Immature natural killer cell (primary cell): Measurements from ENCODE around the gene DNAI1. TPM values are rescaled to one million over a fixed set of nuclear protein-coding genes. Genes with fewer than 3 reads are reported as not detected.
"Not testable (repeated sequence)": the region's sequence is repeated elsewhere in the genome, so short reads cannot be mapped to it uniquely, and the experiment has no call there.

Experiments used
- DNase-seq, 3 donors: peaks; one replicate each; pipeline ENCODE4 v3.0.0; 2022; ENCODE audit warnings: mixed read lengths in 1 of 3
- H3K27ac Mint-ChIP-seq, 6 donors: one replicate each; pipeline ENCODE4 v1.8.0; 2020; ENCODE audit warnings: mixed read lengths in 6 of 6, mild to moderate bottlenecking in 5 of 6, inconsistent platforms in 4 of 6, moderate library complexity in 3 of 6
- H3K27me3 Mint-ChIP-seq, 3 donors: one replicate each; pipeline ENCODE4 v1.8.0; 2020 to 2021; ENCODE audit warnings: low read depth in 3 of 3, mild to moderate bottlenecking in 3 of 3, mixed read lengths in 3 of 3, moderate library complexity in 3 of 3, inconsistent platforms in 1 of 3
- H3K36me3 Mint-ChIP-seq, 3 donors: one replicate each; pipeline ENCODE4 v1.8.0; 2020; ENCODE audit warnings: mixed read lengths in 3 of 3, inconsistent platforms in 2 of 3, mild to moderate bottlenecking in 2 of 3
- H3K4me1 Mint-ChIP-seq, 2 donors: one replicate each; pipeline ENCODE4 v1.8.0; 2020; ENCODE audit warnings: inconsistent platforms in 2 of 2, mild to moderate bottlenecking in 2 of 2, mixed read lengths in 2 of 2, moderate library complexity in 1 of 2
- H3K4me3 Mint-ChIP-seq, 5 donors: one replicate each; pipeline ENCODE4 v1.8.0; 2020; ENCODE audit warnings: mild to moderate bottlenecking in 5 of 5, mixed read lengths in 5 of 5, inconsistent platforms in 3 of 5, moderate library complexity in 3 of 5
- H3K9me3 Mint-ChIP-seq, 6 donors: one replicate each; pipeline ENCODE4 v1.8.0; 2020; ENCODE audit warnings: mild to moderate bottlenecking in 6 of 6, mixed read lengths in 6 of 6, inconsistent platforms in 4 of 6, moderate library complexity in 3 of 6
- polyA plus RNA-seq, 3 donors: library from polyadenylated mRNA; unstranded; fragments of 300-500 nt; fragmentation: Illumina TruSeq; gene quantifications; one replicate each; pipeline ENCODE4 v1.2.3, GENCODE V29; 2021

Gene DNAI1
- polyA plus RNA-seq, 3 donors from 2014 or later: not detected

- not testable (repeated sequence) for DNase-seq, H3K4me3 Mint-ChIP-seq, H3K9me3 Mint-ChIP-seq, H3K27ac Mint-ChIP-seq, H3K36me3 Mint-ChIP-seq, H3K4me1 Mint-ChIP-seq
- H3K27me3 Mint-ChIP-seq: peaks cover 5 to 18% (median 16%) of the 10 kb centered on the region in 3 donors
Observed at GRCh38 chr9:34532041-34532440, 73.4 kb downstream of the DNAI1 start.

- Mint-ChIP-seq H3K4me1 (no peaks in the 10 kb centered on the region), H3K27ac (no peak overlapping the region), H3K36me3 (peaks cover 0 to 3% (median 0%) of the 10 kb centered on the region in 3 donors), H3K27me3 (peaks cover 8 to 20% (median 11%) of the 10 kb centered on the region in 3 donors), H3K9me3 (no peaks in the 10 kb centered on the region), H3K4me3 (no peak overlapping the region)
- no peak for DNase-seq
Observed at GRCh38 chr9:34536685-34537084, 78.1 kb downstream of the DNAI1 start.

GRCh38 chr9:34540827-34541226 lies 82.2 kb downstream of the DNAI1 start:
- DNase-seq: no peak
- no peaks in the 10 kb centered on the region for H3K4me1 Mint-ChIP-seq
- H3K27me3 Mint-ChIP-seq: peaks cover 2 to 7% (median 3%) of the 10 kb centered on the region in 3 donors
- no peaks in the 10 kb centered on the region for H3K9me3 Mint-ChIP-seq
- H3K36me3 Mint-ChIP-seq: peaks cover 0 to 3% (median 0%) of the 10 kb centered on the region in 3 donors
- H3K4me3 Mint-ChIP-seq: no peak overlapping the region
- H3K27ac Mint-ChIP-seq: no peak overlapping the region

GRCh38 chr9:34541540-34541939 lies 82.9 kb downstream of the DNAI1 start:
- no peak overlapping the region for H3K4me3 Mint-ChIP-seq
- H3K27ac Mint-ChIP-seq: no peak overlapping the region

GRCh38 chr9:34544035-34544434 lies 85.4 kb downstream of the DNAI1 start:
- H3K27me3 Mint-ChIP-seq: peaks cover under 1 to 10% (median 7%) of the 10 kb centered on the region in 3 donors
- no peaks in the 10 kb centered on the region for H3K4me1 Mint-ChIP-seq
- H3K9me3 Mint-ChIP-seq: no peaks in the 10 kb centered on the region
- H3K27ac Mint-ChIP-seq: no peak overlapping the region
- H3K36me3 Mint-ChIP-seq: no peaks in the 10 kb centered on the region
- DNase-seq: no peak
- no peak overlapping the region for H3K4me3 Mint-ChIP-seq

More at GRCh38 chr9:34541540-34541939, 82.9 kb downstream of the DNAI1 start:
- no peak for DNase-seq
- H3K36me3 Mint-ChIP-seq: peaks cover 0 to 3% (median 0%) of the 10 kb centered on the region in 3 donors
- H3K27me3 Mint-ChIP-seq: peaks cover 3 to 7% (median 4%) of the 10 kb centered on the region in 3 donors
- no peaks in the 10 kb centered on the region for H3K9me3 Mint-ChIP-seq
- no peaks in the 10 kb centered on the region for H3K4me1 Mint-ChIP-seq

- no peaks in the 10 kb centered on the region for H3K9me3 Mint-ChIP-seq
Observed at GRCh38 chr9:34545497-34545896, 86.9 kb downstream of the DNAI1 start.

GRCh38 chr9:34546102-34546833 lies 87.7 kb downstream of the DNAI1 start:
- Mint-ChIP-seq H3K4me3 (no peak overlapping the region), H3K36me3 (no peaks in the 10 kb centered on the region), H3K9me3 (no peaks in the 10 kb centered on the region), H3K27ac (no peak overlapping the region), H3K27me3 (peaks cover 0 to 7% (median 6%) of the 10 kb centered on the region in 3 donors), H3K4me1 (no peaks in the 10 kb centered on the region)
- DNase-seq: no peak

More at GRCh38 chr9:34545497-34545896, 86.9 kb downstream of the DNAI1 start:
- no peaks in the 10 kb centered on the region for H3K4me1 Mint-ChIP-seq
- no peak overlapping the region for H3K4me3 Mint-ChIP-seq
- peaks cover 0 to 7% (median 6%) of the 10 kb centered on the region in 3 donors for H3K27me3 Mint-ChIP-seq
- no peak for DNase-seq
- no peaks in the 10 kb centered on the region for H3K36me3 Mint-ChIP-seq
- H3K27ac Mint-ChIP-seq: no peak overlapping the region

- peak; percentile 9 to 17 (median 13) for DNase-seq
- Mint-ChIP-seq H3K36me3 (no peaks in the 10 kb centered on the region), H3K27me3 (peaks cover 0 to 7% (median 6%) of the 10 kb centered on the region in 3 donors), H3K4me3 (no peak overlapping the region), H3K4me1 (no peaks in the 10 kb centered on the region), H3K27ac (no peak overlapping the region), H3K9me3 (no peaks in the 10 kb centered on the region)
Observed at GRCh38 chr9:34546834-34547827, 88.5 kb downstream of the DNAI1 start.

- Mint-ChIP-seq H3K27ac (no peak overlapping the region), H3K9me3 (no peaks in the 10 kb centered on the region), H3K4me1 (no peaks in the 10 kb centered on the region), H3K4me3 (no peak overlapping the region), H3K36me3 (no peaks in the 10 kb centered on the region), H3K27me3 (peaks cover 0 to 9% (median 6%) of the 10 kb centered on the region in 3 donors)
- DNase-seq: peak in 2 of 3 donors; percentile 9 to 11
Observed at GRCh38 chr9:34547960-34548611, 89.5 kb downstream of the DNAI1 start.

GRCh38 chr9:34549407-34549732 lies 90.8 kb downstream of the DNAI1 start:
- DNase-seq: no peak
- Mint-ChIP-seq H3K36me3 (no peaks in the 10 kb centered on the region), H3K4me1 (no peaks in the 10 kb centered on the region), H3K27ac (no peak overlapping the region), H3K27me3 (peaks cover 0 to 9% (median 6%) of the 10 kb centered on the region in 3 donors), H3K9me3 (no peaks in the 10 kb centered on the region), H3K4me3 (no peak overlapping the region)

GRCh38 chr9:34550016-34550680 lies 91.5 kb downstream of the DNAI1 start:
- no peak overlapping the region for H3K27ac Mint-ChIP-seq
- H3K27me3 Mint-ChIP-seq: peaks cover 0 to 9% (median 6%) of the 10 kb centered on the region in 3 donors
- DNase-seq: no peak
- H3K4me3 Mint-ChIP-seq: no peak overlapping the region
- no peaks in the 10 kb centered on the region for H3K36me3 Mint-ChIP-seq
- no peaks in the 10 kb centered on the region for H3K9me3 Mint-ChIP-seq
- no peaks in the 10 kb centered on the region for H3K4me1 Mint-ChIP-seq

GRCh38 chr9:34550681-34551270 lies 92.2 kb downstream of the DNAI1 start:
- Mint-ChIP-seq H3K4me3 (no peak overlapping the region), H3K27ac (no peak overlapping the region), H3K4me1 (no peaks in the 10 kb centered on the region), H3K27me3 (peaks cover 0 to 9% (median 6%) of the 10 kb centered on the region in 3 donors), H3K9me3 (no peaks in the 10 kb centered on the region), H3K36me3 (no peaks in the 10 kb centered on the region)
- DNase-seq: no peak
